Measurements from ENCODE around the gene RPL7A. TPM values are rescaled to one million over a fixed set of nuclear protein-coding genes. Genes with fewer than 3 reads are reported as not detected.
"Not testable (repeated sequence)": the region's sequence is repeated elsewhere in the genome, so short reads cannot be mapped to it uniquely, and the experiment has no call there.

Gene RPL7A
- total RNA-seq, 1 donor from 2014 or later = 1,761 TPM

DNA sequence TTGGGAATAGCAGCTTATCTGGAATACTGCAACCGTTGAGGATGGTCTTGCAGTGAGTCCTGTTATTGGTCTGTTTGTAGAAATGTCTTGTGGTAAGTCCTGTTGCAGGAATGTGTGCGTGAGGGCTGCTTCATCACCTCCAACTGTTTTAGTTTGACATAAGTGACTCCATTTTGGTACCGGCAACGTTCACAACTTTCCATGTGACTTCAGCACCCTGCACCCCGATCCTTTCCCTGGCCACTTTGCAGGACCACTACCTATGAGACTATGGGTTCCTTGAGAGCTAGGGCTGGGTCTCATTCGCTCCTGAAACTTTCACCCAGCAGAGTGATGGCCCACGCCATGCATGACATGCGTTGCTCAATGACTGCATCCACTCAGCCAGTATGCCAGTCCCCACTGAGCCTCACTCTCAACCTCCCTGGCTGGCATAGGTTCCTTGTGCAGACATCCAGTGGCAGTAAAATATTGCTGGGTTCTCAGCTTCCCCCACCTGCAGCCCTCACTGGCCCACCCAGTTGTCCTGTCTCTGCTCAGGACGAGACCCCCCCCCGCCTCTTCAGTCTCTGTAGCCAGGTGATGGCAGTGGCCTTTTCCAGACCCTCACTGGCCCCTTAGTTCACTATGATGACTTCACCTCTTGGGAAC, 20.1 kb upstream of the RPL7A start:
- intact Hi-C loops (cut with micrococcal nuclease) = loop anchor here (2.0 kb wide), 1 partner anchor 141 kb away; no protein-coding TSS in a partner anchor

DNA sequence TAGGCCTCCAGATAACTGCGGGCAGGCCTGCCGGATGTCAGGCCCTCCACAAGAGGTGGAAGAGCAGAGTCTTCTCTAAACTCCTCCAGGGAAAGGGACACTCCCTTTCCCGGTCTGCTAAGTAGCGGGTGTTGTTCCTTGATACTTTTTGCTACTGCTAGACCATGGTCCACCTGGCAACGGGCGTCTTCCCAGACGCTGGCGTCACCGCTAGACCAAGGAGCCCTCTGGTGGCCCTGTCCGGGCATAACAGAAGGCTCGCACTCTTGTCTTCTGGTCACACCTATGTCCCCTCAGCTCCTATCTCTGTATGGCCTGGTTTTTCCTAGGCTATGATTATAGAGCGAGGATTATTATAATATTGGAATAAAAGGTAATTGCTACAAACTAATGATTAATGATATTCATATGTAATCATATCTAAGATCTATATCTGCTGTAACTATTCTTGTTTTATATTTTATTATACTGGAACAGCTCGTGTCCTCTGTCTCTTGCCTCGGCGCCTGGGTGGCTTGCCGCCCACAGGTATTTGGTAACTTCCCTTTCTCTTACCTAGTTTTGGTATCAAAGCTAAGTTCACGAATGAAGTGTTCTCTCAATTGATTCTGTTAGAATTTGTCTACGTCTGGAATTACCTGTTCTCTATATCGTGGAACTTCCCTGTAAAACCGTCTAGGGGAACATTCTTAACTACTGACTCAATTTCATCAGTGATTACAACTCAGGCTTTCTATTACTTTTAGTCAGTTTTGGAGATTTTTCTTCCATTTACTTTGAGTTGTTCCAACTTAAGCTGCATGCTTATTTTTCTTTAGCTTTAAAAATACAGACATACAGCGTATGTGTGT, 18.5 kb upstream of the RPL7A start:
- intact Hi-C loops (cut with micrococcal nuclease) = loop anchor here (1.0 to 2.0 kb wide), 2 partner anchors 90 to 143 kb away; no protein-coding TSS in a partner anchor

GRCh38 chr9:133331221-133331620, 16.8 kb upstream of the RPL7A start:
- intact Hi-C loops (cut with micrococcal nuclease) = no loop called here

DNA sequence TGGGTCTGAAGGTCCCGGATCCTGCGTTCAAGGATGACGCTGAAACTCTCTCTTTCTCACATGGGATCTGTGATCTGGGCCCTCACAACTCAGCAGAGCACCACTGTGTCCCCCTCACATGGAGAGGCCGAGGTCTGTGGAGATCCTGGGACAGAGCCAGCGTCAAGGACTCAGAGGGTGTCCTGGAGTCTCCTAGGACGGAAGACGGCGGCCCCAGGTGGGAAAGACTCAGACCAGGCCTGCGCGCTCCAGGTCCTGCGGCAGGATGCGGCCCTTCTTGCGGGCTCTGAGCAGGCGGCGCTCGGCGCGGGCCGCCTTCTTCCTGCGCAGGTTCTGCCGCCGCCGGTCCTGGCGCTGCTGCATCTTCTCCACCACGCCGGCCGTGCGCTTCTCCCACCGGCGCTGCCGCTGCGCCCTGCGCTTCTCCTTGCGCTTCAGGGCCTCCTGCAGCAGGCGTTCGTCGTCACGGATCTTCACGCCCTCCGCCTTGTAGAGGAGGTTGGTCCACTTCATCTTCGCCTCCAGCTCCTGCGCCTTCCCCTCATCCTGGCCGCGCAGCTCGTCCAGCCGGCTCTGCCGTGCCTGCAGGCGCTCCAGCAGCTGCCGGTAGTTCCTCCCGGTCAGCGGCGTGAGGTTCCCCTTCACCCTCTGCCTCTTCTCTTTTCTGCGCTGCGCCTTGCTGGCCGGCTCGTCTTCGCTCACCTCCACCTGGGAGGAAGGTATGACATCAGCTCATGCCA, 16.2 kb upstream of the RPL7A start:
- intact Hi-C loops (cut with micrococcal nuclease) = no loop called here

DNA sequence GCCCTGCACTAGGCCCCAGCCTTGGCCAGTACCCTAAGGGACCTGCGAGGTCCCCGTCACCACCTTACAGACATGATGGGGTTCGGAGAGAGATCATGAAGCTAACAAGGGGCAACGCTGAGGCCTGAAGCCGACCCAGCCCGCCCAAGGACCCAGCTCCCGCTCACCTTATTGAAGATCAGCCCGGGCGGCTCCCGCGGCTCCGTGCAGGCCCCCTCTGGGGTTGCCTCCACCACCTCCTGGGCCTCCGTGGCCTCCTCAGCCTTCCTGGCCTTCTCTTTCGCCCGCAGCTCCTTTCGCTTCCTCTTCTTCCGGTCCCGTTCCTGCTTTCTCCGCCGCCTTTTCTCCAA, 15.7 kb upstream of the RPL7A start:
- intact Hi-C loops (cut with micrococcal nuclease) = no loop called here

- intact Hi-C loops (cut with micrococcal nuclease) = no loop called here
Measured at GRCh38 chr9:133333011-133333410, 15.0 kb upstream of the RPL7A start.

DNA sequence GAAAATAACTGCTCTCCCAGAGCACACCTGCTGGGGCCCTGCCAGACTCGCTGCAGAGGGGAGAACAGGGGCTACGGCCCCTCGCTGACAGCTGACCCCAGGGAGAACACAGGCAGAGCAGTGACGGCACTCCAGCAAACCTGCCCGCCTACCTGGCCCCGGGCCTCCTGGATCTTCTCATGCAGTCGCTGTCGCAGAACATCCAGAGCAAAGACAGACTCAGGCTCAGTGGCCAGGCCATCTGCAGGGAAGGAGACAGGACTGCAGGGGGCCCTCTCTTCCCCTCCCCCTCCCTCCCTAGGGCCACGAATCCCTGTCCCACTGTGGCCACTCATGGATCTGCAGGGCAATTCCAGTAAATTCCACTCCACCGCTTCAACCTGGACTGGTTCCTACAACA, 14.5 kb upstream of the RPL7A start:
- intact Hi-C loops (cut with micrococcal nuclease) = no loop called here

DNA sequence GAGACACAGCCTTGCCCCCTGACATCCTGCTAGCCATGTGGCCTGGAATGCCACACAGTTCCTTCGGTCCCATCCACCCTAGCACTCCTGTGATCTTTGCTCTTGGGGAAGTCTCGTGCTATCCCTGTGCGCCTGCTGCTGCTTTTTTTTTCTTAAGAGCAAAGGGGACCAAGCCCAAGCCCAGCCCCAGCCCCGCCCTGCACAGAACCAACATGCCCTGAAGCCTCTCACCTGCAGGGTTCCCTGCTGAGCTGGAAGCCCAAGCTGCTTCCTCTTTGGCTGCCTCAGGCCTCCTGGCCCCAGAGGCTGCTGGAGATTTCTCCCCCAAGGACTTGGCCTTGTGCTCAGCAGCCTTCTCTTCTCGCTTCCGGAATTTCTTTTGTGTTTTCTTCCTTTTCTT, 13.9 kb upstream of the RPL7A start:
- intact Hi-C loops (cut with micrococcal nuclease) = no loop called here

- intact Hi-C loops (cut with micrococcal nuclease) = not testable (repeated sequence)
Measured at GRCh38 chr9:133334888-133335287, 13.1 kb upstream of the RPL7A start.

DNA sequence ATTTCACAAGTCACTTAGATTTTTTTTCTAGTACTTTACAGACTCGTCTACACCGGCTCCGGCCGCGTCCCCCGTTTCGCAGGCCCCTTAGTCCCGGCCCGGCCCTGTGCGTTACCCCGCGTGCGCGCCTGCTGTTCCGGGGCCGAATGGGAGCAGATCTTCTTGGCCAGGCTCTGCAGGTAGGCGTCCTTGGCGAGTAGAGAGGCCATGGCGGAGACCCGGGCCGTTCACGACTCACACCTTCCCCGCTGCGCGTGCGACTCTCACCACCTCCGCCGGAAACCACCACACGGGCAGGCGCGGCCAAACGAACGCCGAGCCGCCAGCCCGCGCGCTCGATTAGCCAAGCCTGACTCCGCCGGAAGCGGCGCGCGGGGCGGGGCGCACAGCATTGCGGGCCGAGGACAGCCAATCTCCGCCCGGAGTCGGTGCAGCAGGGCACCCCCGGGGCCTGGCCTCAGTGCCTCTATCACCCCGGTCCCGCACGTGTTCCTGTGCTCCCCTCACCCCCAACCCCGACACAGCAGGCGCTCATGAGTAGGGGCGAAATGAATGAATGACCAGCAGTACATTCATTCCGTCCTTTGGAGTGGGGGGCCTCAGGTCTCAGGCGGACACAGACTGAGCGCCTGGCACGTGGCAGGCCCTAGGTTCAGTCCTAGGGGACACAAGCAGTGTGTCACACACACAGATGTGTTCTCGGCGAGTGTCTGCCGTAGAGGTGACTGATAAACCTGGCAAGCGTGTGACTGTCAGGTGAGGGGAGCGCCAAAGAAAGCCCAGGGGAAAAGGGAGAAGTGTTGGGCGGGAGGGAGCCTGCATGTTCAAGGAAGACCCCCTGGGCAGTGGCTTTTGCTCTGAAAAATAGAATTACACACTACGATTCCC, 11.8 kb upstream of the RPL7A start, which contains the start of gene SURF6:
Gene SURF6 (minus strand): TSS at position 265 of the 888 bp plus-strand sequence. CDS start 56 bp downstream, at position 209.
- intact Hi-C loops (cut with micrococcal nuclease) = loop anchor here (1.0 kb wide), 7 partner anchors 12 to 150 kb away; partner anchors contain the start of genes CACFD1, MED22, REXO4 and RPL7A

GRCh38 chr9:133339641-133340040, 8.4 kb upstream of the RPL7A start:
- intact Hi-C loops (cut with micrococcal nuclease) = loop anchor here (10.0 kb wide), 1 partner anchor 145 kb away; no protein-coding TSS in a partner anchor

DNA sequence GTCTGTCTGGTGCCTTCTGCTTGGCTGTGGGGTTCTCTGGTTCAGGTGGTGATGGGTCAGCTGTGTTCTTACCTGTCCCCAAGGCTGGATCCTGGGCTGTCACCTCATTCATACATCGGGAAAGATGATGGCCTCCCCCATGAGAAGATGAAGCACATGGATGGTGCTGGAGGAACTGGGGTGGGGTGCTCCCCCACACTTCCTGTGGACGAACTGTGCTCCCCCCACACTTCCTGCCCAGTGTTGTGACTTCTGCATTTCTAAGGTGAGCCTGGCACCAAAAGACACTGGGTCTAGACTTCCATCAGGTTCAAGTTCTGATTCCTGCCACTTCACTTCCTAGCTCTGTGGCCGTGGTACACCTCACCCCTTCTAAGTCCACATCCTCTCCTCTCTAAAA, 7.8 kb upstream of the RPL7A start:
- intact Hi-C loops (cut with micrococcal nuclease) = loop anchor here (10.0 kb wide), 1 partner anchor 145 kb away; no protein-coding TSS in a partner anchor

GRCh38 chr9:133340916-133341315, 7.1 kb upstream of the RPL7A start:
- intact Hi-C loops (cut with micrococcal nuclease) = loop anchor here (10.0 kb wide), 1 partner anchor 144 kb away; no protein-coding TSS in a partner anchor

- intact Hi-C loops (cut with micrococcal nuclease) = loop anchor here (10.0 kb wide), 1 partner anchor 143 kb away; no protein-coding TSS in a partner anchor
Measured at GRCh38 chr9:133341369-133342068, 6.5 kb upstream of the RPL7A start.

- intact Hi-C loops (cut with micrococcal nuclease) = loop anchor here (10.0 kb wide), 1 partner anchor 143 kb away; no protein-coding TSS in a partner anchor
Measured at GRCh38 chr9:133342069-133342406, 6.0 kb upstream of the RPL7A start.

DNA sequence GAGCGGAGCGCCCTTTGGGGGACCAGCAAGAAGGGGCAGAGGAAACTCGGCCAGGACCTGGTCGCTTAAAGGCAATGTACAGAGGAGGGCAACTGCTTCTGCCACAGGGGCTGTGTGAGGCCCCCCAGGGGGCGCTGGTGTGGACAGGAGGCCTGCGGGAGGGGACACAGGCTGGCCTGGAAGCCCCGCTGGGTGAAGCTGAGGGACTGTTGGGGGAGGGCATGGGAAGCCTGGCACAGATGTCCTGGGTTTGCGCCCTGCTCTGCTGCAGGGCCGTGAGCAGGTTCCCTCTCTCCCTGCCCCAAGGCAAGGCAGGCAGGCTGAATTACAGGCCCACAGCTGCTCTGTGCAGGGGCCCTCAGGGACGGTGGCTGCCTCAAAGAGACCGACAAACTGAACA, 5.4 kb upstream of the RPL7A start:
- intact Hi-C loops (cut with micrococcal nuclease) = loop anchor here (10.0 kb wide), 1 partner anchor 142 kb away; no protein-coding TSS in a partner anchor

DNA sequence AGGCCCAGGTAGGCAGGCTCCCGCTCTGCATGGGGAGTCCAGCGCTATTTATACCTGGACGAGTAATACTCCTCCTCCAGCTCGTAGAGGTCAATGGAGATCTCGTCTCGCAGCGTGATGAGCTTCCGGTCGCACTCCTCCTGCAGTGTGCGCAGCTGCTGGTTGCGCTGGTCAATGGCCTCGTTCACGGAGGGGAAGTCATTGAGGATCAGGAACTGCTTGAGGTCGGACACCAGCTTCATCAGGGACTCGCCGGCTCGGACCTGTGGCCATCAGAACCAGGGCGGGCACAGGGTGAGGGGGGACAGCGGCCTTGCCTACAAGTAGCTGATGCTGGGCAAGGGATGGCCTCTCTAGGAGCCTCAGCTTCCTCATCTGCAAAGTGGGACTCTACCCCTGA, 3.9 kb upstream of the RPL7A start:
- intact Hi-C loops (cut with micrococcal nuclease) = loop anchor here (10.0 kb wide), 1 partner anchor 141 kb away; no protein-coding TSS in a partner anchor

DNA sequence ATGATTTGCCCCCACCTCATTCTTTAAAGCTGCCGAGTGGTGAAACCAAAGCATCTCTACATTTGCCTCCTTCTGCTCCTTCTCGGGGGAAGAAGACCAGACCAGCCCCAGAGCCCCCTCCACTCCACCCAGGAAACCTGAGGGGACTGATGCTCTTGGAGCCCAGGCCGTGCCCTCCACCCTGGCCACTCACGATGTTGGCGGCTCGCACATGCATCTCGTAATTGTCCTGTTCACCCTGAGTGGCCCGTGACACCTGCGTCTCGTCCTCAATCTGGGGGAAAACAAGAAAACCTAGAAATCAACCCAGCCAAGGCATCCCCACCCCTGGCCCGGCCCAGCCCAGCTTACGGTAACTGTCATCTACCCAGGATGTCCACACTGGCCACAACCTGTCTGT, 3.0 kb upstream of the RPL7A start:
- intact Hi-C loops (cut with micrococcal nuclease) = loop anchor here (5.0 to 10.0 kb wide), 3 partner anchors 140 to 722 kb away; partner anchors contain the start of genes BRD3 and TSC1

DNA sequence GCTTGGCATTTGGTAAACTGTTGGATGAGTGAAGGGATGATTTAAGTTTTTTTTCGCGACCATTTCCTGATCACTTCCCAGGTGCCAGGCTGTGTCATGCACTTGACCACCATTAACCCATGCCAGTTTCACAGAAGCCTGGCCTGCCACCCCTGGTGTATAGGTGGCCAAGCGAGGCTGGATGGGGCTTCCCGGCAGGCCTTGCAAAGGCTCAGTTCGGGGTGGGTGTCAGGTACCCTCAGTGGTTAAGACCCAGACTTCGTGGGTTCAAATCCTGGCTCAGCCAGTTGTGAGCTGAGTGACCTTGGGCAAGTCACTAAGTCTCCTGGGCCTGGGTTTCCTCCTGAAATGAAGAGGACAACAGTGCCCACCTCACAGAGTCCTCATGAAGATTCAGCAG, 2.4 kb upstream of the RPL7A start:
- intact Hi-C loops (cut with micrococcal nuclease) = loop anchor here (5.0 to 10.0 kb wide), 3 partner anchors 139 to 722 kb away; partner anchors contain the start of genes BRD3 and TSC1

All from T-helper 1 cell treated with Interleukin-12 subunit alpha and Interleukin-12 subunit beta and Interleukin-4 antibody, amounts not matched to agents 30 ng/mL and 1 ng/mL, for 36 hours (primary cell).